Measurements from ENCODE around the gene GAK.

GAK gene

DNA sequence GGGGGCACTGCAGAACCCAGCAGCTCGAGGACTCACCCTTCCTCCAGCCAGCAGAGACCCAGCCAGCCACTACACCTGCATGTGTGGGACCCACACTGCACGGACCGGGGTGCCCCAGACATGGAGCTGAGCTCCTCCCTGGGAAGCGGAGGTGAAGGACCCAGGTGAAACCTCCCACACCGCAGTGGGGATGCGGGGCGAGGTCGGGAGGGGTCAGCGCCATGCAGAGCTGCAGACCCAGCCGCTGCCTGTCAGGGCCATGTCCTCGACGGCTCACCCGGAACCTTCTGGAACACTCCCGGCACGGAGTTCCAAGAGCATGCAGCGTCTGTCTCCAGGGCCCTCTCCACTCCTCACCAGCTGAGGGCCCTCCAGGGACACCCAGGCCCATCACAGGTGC, 42.6 kb downstream of the GAK start:
- no peak for DNase-seq (ENCODE audit: low read depth)

DNA sequence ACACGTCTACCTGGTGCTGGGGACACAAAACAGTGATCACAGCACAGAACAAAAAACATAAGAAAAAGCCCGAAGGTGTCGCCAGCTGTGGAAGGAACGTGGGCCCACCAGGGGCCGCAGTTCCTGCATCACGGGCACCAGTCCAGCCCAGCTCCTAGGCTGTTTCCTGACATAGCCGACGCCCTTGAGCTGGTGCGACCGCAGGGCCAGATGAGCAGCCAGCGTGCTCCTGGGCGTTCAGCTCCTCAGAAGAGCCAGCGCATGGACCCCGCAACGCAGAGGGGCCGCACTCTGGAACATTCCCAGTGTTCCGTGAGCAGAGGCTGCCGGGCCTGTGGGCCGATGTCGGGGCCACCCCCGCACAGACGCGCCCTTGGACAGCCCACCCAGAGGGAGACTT, 44.1 kb downstream of the GAK start:
- DNase-seq (ENCODE audit: low read depth): no peak

DNA sequence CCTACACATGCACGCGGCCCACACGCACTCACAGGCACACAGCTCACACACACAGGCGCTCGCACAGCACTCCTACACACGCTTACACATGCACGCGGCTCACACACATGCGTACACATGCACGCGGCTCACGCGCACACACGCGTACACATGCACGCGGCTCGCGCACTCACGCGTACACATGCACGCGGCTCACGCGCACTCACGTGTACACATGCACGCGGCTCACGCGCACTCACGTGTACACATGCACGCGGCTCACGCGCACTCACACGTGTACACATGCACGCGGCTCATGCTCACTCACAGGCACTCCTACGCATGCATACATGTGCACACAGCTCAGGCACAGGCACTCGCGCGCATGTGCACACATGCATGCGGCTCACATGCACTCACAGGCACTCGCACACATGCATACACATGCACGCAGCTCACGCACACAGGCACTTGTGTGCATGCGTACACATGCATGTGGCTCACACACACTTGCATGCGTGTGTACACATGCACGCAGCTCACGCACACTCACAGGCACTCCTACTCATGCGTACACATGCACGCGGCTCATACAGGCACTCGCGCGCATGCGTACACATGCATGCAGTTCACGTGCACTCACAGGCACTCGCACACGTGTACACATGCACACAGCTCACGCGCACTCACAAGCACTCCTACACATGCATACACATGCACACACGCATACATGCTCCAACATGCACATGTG, 44.9 kb downstream of the GAK start:
- DNase-seq (ENCODE audit: low read depth): no peak

DNA sequence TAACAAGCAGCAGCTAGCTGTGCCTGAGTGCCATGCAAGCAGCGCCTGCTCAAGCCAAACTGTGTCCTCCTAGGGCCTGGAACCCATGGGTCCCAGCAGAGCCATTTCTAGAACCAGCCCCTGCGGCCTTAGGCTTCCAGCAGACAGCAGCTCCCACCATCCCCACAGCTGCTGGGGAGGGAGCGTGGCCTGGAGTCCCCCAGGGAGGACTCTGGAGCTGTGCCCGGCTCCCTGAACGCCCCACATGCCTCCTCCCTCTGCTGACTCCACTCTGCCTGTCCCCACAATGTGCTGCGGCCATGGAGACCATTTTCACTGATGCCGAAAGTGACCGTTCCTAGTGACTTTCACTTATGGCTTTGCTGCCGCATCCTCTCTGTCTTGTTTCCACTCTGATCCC, 45.9 kb downstream of the GAK start:
- no peak for DNase-seq (ENCODE audit: low read depth)

DNA sequence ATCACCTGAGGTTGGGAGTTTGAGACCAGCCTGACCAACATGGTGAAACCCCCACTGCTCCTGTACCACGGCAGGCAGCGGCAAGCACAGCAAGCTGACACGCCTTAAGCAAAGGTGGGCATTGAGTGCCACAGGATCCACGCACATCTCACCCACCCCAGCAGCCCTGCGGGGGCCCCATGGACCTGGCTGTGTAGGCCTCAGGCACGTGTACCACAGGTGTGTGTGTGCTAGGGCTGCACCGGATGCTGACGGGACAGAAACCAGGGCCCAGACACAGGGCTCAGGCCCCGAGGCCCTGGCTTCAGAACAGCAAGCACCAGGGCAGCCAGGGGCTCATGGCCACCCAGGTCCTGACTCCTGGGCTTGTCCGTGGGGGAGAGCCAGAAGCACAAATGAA, 46.8 kb downstream of the GAK start:
- DNase-seq (ENCODE audit: low read depth): no peak

DNA sequence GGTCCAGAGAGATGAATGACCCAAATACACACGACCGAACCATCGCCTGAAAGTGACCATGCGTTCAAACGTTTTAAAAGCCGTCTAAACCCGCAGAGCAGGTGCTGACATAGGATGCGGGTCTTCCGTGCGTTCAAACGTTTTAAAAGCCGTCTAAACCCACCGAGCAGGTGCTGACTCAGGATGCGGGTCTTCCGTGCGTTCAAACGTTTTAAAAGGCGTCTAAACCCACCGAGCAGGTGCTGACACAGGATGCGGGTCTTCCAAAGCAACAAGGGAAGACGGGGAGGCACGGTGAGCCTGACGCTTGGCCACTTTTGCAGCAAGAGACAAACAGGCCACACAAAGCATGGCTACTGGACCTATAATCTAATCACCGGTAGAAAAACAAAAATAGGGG, 47.2 kb downstream of the GAK start:
- no peak for DNase-seq (ENCODE audit: low read depth)

DNA sequence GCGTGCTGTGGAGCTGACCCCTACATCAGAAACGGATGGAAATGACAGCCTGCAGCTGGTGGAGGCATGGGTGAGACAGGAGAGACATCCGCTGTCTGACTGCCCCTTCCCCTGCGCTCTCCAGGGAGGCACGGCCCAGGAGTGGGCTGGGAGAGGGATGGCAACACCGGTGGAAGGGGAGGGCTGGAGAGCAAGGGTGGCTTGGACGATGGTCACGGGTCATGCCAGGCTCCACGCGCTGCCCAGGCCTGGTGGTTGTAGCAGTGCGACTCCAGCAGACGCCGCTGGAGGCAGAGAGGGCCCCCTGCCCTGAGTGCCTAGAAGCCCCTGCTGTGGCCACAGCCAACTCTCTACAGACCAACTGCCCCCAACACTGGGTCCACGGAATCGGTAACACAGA, 47.9 kb downstream of the GAK start:
- no peak for DNase-seq (ENCODE audit: low read depth)

DNA sequence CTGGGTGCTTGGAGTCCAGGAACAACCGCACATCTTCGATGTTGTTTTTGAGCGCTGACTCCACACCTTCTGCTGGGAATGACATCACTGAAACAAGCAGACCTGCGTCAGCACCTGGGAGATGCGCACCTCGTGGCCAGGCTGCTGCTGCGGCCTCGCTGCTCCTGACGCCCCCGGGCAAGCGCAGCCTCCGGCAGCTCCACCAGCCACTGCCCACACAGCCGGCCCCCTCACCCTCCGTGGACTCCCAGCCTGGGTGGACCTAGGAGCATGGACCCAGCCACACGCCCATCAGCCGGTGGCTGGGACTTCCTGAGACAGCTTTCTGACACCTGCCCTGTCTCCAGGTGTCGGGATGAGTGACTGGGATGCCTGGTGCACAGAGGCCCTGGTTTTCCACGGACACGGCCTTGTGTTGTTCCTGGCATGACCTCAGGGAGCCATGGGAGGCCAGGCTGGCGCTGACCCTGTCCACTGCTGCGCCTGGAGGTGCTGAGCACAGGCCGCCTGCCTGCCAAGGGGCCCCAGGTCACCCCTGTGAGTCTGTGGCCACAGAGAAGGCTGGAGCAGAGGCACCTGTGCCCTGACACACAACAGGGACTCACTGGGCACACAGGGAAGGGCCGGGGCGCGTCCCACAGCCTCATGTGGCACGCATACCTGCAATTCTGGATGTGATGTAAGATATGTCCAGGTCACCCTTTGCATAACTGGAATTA, 48.6 kb downstream of the GAK start:
- DNase-seq (ENCODE audit: low read depth): no peak

DNA sequence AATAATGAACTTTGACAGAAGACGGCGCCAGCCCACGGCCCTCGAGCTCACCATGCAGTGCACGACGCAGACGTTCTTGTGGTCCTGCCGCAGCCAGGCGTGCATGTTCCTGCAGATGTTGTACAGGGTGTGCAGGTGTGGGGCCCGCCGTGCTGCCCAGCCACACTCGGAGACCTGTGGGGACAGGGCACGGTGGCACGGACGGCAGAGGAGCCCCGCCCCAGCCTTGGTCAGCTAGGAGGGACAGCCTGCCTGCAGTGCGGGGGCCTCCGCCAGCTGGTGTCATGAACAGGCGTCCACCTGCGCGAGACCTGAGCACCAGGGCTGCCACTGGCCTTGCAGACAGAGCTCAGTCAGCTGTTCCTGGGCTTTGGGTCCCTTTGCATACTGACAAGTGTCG, 49.5 kb downstream of the GAK start:
- no peak for DNase-seq (ENCODE audit: low read depth)

DNA sequence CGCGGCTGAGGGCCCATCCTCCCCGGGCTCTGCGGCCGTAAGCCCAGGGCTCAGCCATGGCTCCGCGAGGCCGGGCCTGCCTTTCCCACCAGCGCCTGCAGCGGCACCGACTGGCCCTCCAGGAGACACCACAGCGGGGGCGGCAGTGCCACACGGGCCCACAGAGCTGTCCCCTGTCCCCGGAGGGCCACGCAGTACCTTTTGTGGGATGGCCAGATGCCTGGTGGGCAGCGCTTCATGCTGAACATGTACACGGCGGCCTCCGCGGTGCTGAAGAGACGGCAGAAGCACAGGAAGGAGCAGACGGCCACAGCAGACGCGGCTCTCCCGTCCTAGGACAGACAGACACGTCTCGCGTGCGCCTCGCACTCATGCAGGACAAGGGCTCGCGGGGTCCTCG, 50.4 kb downstream of the GAK start:
- no peak for DNase-seq (ENCODE audit: low read depth)

DNA sequence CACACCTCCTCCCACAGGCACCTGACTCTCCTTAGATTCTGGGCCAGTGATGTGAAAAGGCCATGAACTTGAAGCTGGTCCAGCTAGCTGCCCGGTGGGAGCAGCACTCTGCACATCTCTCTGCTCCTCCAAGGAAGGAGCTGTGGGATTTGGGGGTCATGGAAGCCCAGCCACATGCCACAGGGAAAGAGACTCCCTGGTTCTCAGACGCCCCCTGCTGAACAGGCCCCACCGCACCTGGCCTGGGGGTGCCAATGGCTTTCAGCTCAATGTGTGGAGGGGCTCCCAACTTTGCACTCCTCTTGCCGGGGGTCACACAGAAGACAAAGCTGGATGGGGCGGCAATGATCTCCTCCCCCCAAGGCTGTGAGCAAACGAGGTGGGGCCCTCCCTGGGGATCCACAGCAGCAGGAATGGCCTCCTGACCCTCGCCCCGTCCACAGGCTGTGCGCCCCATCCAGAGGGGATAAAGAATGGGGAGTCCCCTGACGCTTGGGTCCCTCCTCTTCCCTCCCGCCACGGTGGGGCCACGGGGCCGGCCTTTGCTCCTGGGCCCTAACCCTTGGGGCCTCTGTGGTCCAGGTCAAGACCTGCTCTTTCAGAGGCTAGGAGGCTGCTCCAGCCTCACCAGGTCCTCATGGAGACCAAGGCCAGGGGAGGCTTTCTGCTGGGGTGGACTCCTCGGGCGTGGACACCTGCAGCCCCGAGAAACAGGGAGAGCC, 51.3 kb downstream of the GAK start:
- no peak for DNase-seq (ENCODE audit: low read depth)

DNA sequence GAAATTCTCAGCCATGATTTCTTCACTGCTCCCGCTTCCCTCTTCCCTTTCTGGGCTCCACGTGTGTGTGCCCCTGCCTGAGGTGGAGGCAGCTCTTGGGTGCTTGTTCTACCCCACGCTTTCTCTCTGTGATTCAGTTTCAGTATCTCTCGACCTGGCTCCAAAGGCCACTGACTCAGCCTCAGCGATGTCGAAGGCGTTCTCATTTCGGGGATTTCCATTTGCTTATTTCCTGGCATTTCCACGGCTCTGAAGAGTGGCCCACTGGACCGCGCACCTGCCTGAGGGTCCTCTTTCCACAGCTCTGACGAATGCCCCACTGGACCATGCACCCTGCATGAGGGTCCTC, 52.4 kb downstream of the GAK start:
- no peak for DNase-seq (ENCODE audit: low read depth)

DNA sequence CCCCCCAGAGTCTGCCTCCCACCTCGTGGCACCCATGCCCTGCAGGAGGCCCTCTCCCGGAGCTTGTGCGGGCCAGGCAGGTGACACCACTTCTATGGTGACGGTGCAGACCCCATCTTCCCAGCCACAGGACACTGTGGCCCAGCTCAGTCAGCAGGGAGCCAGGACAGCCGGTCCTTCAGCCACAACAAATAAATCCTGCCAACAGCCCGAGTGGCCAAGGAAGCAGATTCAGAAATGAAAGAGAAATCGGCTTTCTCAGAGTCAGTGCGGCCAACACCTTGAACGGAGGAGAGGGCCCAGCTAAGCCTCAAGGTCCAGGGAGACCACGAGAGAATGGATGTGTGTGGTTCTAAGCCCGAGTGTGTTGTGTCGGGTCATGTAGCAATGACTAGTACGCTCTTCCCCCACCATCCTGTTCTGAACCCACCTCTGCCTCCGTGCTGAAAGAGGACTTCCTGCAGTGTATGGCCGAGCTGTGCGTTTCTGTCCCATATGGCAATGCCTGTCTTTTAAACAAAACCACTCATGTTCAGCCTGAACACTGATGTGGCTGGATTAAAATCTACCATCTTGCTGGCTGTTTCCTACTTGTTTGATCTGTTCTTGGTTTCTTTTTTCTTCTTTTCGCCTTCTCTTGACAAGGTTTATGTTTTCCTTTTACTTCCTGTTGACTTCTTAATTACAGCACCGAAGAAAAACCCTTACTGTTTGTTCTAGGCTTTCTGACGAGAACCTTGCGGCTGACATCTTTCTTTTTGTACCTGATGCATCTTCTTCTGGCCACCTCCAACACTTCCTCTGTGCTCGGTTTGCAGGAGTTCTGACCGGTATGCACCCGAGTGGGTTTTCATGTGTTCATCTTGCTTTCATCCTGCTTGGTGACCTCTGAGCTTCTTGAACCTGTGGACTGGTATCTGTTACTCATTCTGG, 53.1 kb downstream of the GAK start:
- no peak for DNase-seq (ENCODE audit: low read depth)

DNA sequence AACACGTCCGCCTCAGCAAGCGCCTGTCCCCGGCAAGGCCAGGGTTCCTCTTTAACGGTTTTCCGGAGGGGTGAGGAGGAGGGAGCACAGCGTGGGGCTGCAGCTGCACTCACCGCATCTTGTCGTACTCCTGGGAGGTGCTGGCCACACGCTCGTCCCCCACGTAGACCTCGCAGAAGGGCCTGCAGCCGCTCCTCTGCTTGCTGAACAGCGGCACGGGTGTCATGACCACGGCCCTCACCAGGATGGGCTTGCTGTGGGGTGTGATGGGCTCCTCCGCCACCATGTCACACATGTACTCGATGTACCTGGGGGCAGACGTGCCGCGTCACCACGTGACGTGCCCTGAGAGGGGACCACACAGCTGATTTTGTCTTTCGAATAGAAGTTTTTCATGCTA, 54.6 kb downstream of the GAK start:
- no peak for DNase-seq (ENCODE audit: low read depth)

DNA sequence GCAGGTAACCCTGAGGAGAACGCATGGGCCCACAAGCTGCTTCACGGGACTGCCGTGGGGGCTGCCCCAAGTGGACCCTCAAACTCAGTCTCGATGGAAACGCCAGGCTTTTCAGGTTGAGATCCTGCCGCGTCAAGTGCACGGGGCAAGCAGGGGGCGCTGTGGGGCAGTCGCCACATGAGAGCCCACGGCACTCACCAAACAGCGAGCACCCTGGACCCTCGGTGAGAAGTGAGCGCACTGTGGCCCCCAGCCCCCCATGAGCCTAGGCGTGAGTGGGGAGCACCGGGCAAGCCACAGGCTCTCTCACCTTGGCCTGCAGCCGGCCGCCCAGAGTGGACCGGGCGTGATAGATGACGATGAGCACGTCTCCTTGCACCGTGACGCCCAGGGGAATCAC, 55.3 kb downstream of the GAK start:
- no peak for DNase-seq (ENCODE audit: low read depth)

DNA sequence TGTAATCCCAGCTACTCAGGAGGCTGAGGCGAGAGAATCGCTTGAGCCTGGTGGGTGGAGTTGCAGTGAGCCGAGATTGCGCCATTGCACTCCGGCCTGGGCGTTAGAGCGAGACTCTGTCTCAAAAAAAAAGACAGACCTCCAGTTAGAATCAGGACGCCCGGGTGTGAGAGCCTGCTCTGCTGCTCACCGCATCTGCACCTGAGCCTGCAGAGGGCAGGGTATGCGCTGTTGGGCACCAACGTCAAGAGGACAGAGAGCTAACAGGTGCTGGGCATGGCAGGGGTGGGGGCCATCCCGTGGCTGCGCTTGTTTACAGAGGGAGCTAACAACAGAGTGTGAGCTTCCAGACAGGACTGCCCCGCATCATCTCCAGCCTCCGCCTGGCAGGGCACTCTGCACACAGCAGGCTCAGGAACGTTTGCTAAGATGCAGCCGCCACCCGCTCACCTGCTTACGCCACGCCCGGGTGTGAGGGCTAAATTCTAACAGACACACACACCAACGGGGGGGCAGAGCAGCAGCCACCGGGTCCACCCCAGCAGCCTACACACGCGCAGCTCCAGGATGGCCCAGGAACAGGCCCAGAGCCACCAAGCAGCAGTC, 56.2 kb downstream of the GAK start:
- no peak for DNase-seq (ENCODE audit: low read depth)

DNA sequence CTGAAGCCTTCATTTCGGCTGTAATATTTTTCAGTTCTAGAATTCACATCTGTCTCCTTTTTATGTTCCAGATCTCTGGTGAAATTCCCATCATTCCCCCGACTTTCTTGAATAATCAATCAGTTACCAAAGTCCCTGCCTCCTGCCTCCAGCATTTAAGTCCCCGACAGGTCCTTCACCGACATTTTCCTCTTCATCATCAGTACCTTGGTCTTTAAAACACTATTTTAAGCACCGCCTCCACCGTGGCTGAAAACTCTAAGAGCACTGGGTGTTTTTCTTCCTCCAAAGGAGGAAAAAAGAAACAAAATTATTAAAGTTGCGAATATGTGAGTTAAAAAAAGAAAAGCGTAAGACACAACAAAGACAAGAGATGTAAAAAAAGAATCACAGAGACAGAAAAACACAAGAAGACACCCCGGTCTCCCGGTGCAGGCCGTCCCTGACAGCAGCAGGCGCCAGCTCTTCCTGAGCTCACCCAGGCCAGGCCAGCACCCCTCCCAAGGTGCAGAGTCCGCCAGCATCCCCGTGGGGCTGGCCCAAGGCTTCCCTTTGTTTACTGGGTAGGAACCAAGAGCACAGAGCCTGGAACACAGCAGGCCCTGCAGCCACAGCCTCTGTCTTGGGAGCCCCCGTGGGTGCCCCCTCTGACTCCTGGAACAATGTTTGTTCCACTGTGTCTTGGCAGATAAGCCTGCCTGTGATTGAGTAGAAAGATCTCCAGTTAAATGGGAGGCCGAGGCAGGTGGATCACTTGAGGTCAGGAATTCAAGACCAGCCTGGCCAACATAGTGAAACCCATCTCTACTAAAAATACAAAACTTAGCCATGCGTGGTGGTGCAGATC, 56.9 kb downstream of the GAK start:
- no peak for DNase-seq (ENCODE audit: low read depth)

DNA sequence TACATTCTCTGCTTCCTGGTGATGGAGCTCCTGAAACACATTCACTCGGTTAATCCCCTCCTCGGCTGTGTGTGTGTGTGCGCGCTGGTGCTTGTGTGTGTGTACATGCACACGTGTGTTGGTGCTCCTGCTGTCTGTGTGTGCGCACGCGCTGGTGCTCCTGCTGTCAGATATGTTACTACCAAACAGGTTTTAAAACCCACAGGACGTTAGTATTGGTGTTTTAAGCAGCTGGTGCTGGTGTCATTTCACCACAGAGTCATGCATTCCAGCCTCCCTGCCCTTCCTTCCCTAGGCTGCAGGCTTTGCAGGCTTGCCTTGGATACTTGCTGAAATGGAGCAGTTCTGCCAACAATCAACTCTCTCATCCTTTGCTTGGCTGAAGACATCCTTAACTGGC, 58.1 kb downstream of the GAK start:
- no peak for DNase-seq (ENCODE audit: low read depth)

DNA sequence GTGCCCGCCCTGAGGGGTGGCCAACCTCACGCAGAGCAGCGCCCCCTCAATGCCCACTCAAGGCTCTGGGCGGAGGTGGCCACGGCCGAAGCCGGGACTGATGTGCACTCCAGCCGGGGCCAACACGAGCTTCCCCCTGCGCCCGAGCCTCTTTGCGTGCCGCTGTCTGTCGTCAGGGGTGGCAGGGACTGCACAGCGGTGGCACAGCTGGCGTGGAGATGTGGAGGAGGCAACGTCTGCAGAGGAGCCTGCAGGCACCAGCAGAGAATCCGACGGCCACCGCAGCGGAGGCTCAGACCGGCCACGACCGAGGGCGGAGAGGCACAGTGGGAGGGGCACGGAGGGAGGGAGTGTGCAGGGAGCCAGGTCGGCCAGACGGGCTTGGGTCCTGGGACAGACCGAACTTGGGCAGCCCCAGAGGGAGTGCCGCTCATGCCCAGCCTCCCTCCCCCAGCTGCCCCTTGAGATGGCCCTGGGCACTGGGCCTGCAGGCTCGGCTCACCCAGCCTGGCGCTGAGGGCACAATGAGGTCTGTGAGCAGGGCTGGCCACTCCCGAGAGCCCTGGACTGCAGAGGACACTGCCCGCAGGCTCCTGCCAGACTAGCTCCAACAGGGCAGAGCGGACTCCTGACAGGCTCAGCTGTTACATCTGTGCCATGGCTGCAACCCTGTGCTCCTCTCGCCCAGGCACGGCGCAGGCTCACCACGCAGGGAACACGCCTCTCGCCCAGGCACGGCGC, 59.7 kb downstream of the GAK start:
- DNase-seq (ENCODE audit: low read depth): no peak

DNA sequence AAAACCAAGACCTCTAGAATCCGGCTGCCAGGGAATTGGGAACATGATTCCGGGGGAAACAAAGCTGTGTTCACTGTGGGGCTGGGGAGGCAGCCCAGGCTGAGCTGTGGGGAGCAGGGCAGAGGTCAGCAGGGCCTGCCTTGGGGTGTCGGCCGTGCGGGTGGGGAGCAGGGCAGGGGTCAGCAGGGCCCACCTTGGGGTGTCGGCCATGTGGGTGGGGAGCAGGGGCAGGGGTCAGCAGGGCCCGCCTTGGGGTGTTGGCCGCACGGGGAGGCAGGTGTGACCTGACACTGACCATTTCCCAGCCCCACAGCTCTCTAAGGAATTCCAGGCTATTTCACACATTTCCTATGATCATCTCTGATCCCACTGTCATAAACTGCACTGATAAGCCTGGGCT, 60.6 kb downstream of the GAK start:
- no peak for DNase-seq (ENCODE audit: low read depth)
